ENCODE measurements around the gene ZBTB33. TPM values are rescaled to one million over a fixed set of nuclear protein-coding genes. Genes with fewer than 3 reads are reported as not detected.

The ZBTB33 gene
- polyA plus RNA-seq, 1 donor from 2014 or later = 20.2 TPM

- Histone ChIP-seq H3K4me3 (ENCODE audit: low read length) (no peak overlapping the region), H3K9me2 (ENCODE audit: insufficient read depth, low read length) (no peaks in the 10 kb centered on the region), H3K36me3 (ENCODE audit: insufficient read depth, low read length) (no peaks in the 10 kb centered on the region), H3K9ac (ENCODE audit: low read length) (no peak overlapping the region), H3K4me2 (ENCODE audit: low read length) (no peak overlapping the region), H2AFZ (ENCODE audit: low read depth, low read length) (no peak overlapping the region), H3K27ac (ENCODE audit: low read length) (no peak overlapping the region), H3K9me3 (ENCODE audit: low read length) (no peaks in the 10 kb centered on the region), H3F3A (ENCODE audit: insufficient read depth, low read length, poor library complexity, severe bottlenecking) (no peaks in the 10 kb centered on the region), H3K79me2 (replicated peaks; ENCODE audit: insufficient read depth, low read length) (peaks cover 29% of the 10 kb centered on the region), H3K27me3 (ENCODE audit: insufficient read depth, low read depth, low read length) (peaks cover 4% of the 10 kb centered on the region), H4K20me1 (ENCODE audit: insufficient read depth) (no peaks in the 10 kb centered on the region)
- TF ChIP-seq EP300 (conservative IDR thresholded peaks at IDR 0.05; ENCODE audit: poor library complexity, severe bottlenecking) (no peak), POLR2AphosphoS5 (IDR thresholded peaks at IDR 0.05) (no peak), REST (IDR thresholded peaks at IDR 0.05; ENCODE audit: borderline replicate concordance) (no peak), TAF1 (IDR thresholded peaks at IDR 0.05; ENCODE audit: low read depth) (no peak), EZH2 (IDR thresholded peaks at IDR 0.05; ENCODE audit: borderline replicate concordance, insufficient read depth, low read length, poor library complexity, severe bottlenecking) (no peak), RAD21 (conservative IDR thresholded peaks at IDR 0.05) (no peak), SMC3 (conservative IDR thresholded peaks at IDR 0.05; ENCODE audit: poor library complexity) (no peak), MXI1 (conservative IDR thresholded peaks at IDR 0.05; ENCODE audit: poor library complexity, severe bottlenecking) (no peak)
- TF ChIP-seq, protein P1, sequence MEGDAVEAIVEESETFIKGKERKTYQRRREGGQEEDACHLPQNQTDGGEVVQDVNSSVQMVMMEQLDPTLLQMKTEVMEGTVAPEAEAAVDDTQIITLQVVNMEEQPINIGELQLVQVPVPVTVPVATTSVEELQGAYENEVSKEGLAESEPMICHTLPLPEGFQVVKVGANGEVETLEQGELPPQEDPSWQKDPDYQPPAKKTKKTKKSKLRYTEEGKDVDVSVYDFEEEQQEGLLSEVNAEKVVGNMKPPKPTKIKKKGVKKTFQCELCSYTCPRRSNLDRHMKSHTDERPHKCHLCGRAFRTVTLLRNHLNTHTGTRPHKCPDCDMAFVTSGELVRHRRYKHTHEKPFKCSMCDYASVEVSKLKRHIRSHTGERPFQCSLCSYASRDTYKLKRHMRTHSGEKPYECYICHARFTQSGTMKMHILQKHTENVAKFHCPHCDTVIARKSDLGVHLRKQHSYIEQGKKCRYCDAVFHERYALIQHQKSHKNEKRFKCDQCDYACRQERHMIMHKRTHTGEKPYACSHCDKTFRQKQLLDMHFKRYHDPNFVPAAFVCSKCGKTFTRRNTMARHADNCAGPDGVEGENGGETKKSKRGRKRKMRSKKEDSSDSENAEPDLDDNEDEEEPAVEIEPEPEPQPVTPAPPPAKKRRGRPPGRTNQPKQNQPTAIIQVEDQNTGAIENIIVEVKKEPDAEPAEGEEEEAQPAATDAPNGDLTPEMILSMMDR (IDR thresholded peaks at IDR 0.05; ENCODE audit: poor library complexity, severe bottlenecking) = no peak
These were observed 3.2 kb downstream of the ZBTB33 start for GRCh38 chrX:120253784-120254183.

DNA sequence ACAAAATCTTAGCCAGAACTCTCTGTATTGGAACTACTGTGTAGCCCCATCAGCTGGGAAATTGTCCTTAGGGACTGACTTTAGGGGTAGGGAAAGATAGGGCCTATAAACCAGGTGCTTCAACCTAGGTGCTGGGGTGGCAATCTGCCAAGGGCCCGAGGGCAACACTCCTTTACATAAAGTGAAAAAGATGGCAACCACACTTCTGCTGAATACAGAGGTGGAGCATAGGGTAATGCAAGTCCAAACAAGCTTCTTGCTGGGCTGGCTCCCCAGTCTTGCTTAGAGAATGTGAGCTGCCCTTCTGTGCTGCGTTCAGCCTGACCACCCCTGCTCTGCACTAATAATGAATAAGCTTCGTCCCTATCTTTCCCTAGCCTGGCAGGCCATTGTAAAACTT is 9.8 kb downstream of the ZBTB33 start:
- no peaks in the 10 kb centered on the region for H3K27me3 ChIP-seq (ENCODE audit: insufficient read depth, low read depth, low read length)
- no peaks in the 10 kb centered on the region for H3K9me3 ChIP-seq (ENCODE audit: low read length)
- no peaks in the 10 kb centered on the region for H4K20me1 ChIP-seq (ENCODE audit: insufficient read depth)
- H3K9ac ChIP-seq (ENCODE audit: low read length) = no peak overlapping the region
- no peak overlapping the region for H2AFZ ChIP-seq (ENCODE audit: low read depth, low read length)
- H3K9me2 ChIP-seq (ENCODE audit: insufficient read depth, low read length) = no peaks in the 10 kb centered on the region
- no peak overlapping the region for H3K4me2 ChIP-seq (ENCODE audit: low read length)
- no peak overlapping the region for H3K27ac ChIP-seq (ENCODE audit: low read length)
- TF ChIP-seq SMC3 (conservative IDR thresholded peaks at IDR 0.05; ENCODE audit: poor library complexity) (no peak), TAF1 (IDR thresholded peaks at IDR 0.05; ENCODE audit: low read depth) (no peak), EP300 (conservative IDR thresholded peaks at IDR 0.05; ENCODE audit: poor library complexity, severe bottlenecking) (no peak), POLR2AphosphoS5 (IDR thresholded peaks at IDR 0.05) (no peak), MXI1 (conservative IDR thresholded peaks at IDR 0.05; ENCODE audit: poor library complexity, severe bottlenecking) (no peak), EZH2 (IDR thresholded peaks at IDR 0.05; ENCODE audit: borderline replicate concordance, insufficient read depth, low read length, poor library complexity, severe bottlenecking) (no peak)
- no peaks in the 10 kb centered on the region for H3K36me3 ChIP-seq (ENCODE audit: insufficient read depth, low read length)
- no peaks in the 10 kb centered on the region for H3F3A ChIP-seq (ENCODE audit: insufficient read depth, low read length, poor library complexity, severe bottlenecking)
- H3K4me3 ChIP-seq (ENCODE audit: low read length) = no peak overlapping the region
- peaks cover 8% of the 10 kb centered on the region for H3K79me2 ChIP-seq (replicated peaks; ENCODE audit: insufficient read depth, low read length)
